Measurements from ENCODE around the gene UBTD2.

DNA sequence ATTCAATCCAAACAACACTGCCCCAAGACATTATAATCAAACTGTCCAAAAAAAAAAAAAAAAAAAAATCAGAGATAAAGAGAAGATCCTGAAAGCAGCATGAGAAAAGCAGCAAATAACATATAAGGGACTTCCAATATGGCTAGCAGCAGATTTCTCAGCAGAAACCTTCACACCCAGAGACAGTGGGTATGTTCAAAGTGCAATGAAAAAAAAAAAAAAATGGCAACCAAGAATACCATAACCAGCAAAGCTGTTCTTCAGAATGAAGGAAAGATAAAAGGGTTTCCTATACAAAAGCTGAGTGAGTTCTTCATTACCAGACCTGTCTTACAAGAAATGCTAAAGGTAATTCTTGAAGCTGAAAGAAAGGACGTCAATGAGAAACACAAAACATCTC lies 32.1 kb downstream of the UBTD2 start:
- TF ChIP-seq FOXJ3 (CRISPR knock-in tag; IDR thresholded peaks at IDR 0.05; ENCODE audit: borderline replicate concordance) (no peak), CBFB (CRISPR knock-in tag; IDR thresholded peaks at IDR 0.05; ENCODE audit: low read depth) (no peak), GABPB1 (CRISPR knock-in tag; IDR thresholded peaks at IDR 0.05) (no peak)
- TF ChIP-seq, protein P1, sequence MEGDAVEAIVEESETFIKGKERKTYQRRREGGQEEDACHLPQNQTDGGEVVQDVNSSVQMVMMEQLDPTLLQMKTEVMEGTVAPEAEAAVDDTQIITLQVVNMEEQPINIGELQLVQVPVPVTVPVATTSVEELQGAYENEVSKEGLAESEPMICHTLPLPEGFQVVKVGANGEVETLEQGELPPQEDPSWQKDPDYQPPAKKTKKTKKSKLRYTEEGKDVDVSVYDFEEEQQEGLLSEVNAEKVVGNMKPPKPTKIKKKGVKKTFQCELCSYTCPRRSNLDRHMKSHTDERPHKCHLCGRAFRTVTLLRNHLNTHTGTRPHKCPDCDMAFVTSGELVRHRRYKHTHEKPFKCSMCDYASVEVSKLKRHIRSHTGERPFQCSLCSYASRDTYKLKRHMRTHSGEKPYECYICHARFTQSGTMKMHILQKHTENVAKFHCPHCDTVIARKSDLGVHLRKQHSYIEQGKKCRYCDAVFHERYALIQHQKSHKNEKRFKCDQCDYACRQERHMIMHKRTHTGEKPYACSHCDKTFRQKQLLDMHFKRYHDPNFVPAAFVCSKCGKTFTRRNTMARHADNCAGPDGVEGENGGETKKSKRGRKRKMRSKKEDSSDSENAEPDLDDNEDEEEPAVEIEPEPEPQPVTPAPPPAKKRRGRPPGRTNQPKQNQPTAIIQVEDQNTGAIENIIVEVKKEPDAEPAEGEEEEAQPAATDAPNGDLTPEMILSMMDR (IDR thresholded peaks at IDR 0.05), result no peak
- TF ChIP-seq, protein P2, sequence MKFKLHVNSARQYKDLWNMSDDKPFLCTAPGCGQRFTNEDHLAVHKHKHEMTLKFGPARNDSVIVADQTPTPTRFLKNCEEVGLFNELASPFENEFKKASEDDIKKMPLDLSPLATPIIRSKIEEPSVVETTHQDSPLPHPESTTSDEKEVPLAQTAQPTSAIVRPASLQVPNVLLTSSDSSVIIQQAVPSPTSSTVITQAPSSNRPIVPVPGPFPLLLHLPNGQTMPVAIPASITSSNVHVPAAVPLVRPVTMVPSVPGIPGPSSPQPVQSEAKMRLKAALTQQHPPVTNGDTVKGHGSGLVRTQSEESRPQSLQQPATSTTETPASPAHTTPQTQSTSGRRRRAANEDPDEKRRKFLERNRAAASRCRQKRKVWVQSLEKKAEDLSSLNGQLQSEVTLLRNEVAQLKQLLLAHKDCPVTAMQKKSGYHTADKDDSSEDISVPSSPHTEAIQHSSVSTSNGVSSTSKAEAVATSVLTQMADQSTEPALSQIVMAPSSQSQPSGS (CRISPR knock-in tag; IDR thresholded peaks at IDR 0.05; ENCODE audit: borderline replicate concordance, low read depth), result no peak

All from WTC11 (cell line).